ENCODE results near the gene TSPAN7.
A peak's percentile ranks its signal among the peaks of the same experiment; 100 is the strongest.

The TSPAN7 gene

DNA sequence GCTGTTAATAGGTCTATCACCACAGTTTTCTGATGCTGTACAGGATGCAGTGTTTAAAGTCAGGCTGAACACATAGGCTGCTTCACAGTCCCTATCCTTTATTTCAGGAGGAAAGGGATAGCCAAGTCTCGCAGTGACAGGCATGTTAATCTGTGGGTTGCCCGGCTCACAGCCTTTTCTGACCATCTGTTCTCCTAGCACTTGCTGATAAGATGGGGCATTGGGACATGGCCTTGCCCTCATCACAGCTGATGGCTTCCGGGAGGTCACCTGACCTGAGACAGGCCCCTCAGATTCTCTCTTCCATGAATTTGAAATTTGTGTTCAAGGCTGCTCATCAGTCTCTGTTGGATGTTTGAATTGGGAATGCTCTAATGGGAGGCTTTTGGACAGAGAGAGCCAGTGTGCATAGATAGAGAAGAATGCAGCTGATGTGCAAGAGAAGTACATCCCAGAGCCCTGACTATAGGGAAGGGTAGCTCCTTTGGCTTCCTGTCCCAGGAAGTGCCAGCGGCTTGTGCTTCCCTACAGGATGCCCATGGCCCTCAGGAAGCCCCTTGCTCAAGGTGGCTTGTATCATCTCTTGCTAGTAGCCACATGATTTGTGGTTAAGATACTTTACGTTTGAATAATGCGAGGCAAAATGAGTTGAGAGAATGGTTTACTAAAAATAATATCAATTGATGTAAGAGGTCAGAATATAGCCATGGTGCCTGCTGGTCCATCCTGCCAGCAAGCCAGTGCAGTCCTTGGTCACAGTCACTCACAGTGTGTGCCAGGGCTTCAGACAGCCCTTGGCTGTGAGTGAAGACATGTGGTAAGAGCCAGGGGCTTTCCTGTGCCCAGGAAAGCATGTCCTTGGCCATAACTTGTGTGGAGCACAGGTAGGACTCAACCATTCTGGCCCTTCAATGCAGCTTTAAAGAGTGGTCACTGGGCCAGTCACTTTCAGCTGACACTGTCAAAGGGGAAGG, 88.6 kb downstream of the TSPAN7 start:
- no peak overlapping the region for H3K4me3 ChIP-seq (ENCODE audit: low read depth, low read length)
- DNase-seq (ENCODE audit: low read depth) = no peak
- TF ChIP-seq, protein P1, sequence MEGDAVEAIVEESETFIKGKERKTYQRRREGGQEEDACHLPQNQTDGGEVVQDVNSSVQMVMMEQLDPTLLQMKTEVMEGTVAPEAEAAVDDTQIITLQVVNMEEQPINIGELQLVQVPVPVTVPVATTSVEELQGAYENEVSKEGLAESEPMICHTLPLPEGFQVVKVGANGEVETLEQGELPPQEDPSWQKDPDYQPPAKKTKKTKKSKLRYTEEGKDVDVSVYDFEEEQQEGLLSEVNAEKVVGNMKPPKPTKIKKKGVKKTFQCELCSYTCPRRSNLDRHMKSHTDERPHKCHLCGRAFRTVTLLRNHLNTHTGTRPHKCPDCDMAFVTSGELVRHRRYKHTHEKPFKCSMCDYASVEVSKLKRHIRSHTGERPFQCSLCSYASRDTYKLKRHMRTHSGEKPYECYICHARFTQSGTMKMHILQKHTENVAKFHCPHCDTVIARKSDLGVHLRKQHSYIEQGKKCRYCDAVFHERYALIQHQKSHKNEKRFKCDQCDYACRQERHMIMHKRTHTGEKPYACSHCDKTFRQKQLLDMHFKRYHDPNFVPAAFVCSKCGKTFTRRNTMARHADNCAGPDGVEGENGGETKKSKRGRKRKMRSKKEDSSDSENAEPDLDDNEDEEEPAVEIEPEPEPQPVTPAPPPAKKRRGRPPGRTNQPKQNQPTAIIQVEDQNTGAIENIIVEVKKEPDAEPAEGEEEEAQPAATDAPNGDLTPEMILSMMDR (IDR thresholded peaks at IDR 0.05; ENCODE audit: insufficient read depth, low read depth, low read length, missing control alignments) = no peak

DNA sequence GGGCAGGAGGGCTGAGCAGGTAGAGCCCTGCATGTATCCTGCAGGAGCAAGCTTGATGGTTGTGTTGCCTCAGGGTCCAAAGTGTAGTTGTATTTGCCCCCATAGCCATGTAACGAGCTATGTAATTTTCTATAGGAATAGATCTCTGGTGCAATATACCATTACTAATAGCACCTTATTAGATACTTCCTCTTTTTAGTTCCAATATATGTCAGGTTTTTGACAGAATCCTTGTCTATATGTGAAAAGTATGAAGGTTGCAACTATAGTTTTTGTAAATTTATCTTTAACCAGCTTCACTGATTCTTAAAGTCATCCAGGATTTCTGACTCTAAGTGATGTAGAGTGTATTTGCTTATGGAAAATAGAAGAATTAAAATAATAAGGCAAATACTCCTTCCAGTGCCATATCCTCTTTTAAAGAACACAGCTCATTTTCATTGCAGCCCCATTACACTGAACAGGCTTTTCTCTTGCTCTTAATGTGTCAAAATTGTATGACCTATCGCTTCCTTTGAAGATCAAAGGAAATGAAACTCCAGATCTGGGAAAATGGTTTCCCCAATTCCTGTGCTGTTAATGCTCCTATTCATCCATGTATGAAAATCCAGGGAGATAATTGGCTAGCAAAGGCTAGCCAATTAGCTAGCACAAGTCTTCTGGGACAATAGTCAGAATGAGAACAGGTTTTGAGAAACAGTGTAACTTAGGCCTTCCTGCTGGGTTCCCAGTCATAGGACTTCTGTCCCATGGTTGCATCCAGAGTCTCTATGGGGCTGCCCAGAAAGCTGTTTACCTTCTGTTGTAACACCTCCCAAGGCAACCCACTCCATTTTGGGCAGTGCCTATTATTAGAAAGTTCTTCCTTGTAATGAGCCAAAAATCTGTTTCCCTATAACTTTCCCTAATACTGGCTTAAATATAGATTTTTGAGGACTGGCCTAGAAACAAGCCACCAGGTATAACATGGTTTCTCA, 90.6 kb downstream of the TSPAN7 start:
- H3K4me3 ChIP-seq (ENCODE audit: low read depth, low read length) = no peak overlapping the region
- TF ChIP-seq, protein P1 (IDR thresholded peaks at IDR 0.05; ENCODE audit: insufficient read depth, low read depth, low read length, missing control alignments) = no peak
- no peak for DNase-seq (ENCODE audit: low read depth)

- no peak overlapping the region for H3K4me3 ChIP-seq (ENCODE audit: low read depth, low read length)
- no peak for DNase-seq (ENCODE audit: low read depth)
- TF ChIP-seq, protein P1 (IDR thresholded peaks at IDR 0.05; ENCODE audit: insufficient read depth, low read depth, low read length, missing control alignments) = no peak
Observed at GRCh38 chrX:38652934-38653442, 91.6 kb downstream of the TSPAN7 start.

DNA sequence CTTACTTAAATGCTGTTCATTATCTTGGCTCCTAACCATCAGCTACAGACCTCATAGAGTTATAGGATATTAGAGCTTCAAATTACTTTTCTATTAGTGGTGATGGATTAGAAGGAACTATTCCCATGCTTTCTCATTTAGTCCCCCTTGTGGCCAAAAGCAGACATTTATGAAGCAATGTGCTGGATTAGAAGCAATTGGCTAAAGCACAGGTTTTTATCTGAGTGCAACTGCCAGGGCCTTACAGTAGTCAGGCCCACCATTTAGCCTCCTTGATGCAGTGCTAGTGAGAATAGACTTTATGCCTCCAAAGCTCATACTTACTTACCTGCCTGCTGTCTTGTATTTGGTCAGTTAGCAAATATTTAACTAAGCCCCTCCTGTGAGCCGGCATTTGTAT, 93.0 kb downstream of the TSPAN7 start:
- TF ChIP-seq, protein P1 (IDR thresholded peaks at IDR 0.05; ENCODE audit: insufficient read depth, low read depth, low read length, missing control alignments) = peak; percentile 27
- no peak overlapping the region for H3K4me3 ChIP-seq (ENCODE audit: low read depth, low read length)
- DNase-seq (ENCODE audit: low read depth) = peak; percentile 23

DNA sequence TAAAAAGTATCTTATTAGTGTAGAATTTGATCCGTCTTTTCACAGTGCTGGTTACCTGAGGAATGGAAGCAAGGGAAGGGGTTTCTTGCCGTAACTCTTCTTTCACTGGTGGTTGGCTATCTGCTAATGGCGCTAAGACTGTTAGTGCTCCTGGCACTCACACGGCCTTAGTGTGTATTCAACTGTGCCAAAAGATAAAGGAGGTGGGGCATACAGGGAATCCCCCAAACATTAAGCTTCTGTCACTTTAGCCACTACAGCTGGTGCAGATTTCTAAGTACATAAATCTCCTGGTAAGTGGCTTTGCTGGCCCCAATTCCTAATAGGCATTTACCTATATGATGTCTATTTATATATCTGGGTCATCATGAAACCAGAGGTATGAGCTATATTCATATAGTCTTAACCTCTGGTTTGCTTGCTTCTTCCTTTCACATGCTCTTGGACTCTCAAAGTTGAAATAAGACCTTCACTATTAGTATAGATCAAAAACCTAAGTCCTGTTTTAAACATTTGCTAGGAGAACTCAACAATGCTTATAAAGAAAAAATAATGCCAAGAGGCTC, 95.1 kb downstream of the TSPAN7 start:
- DNase-seq (ENCODE audit: low read depth) = peak; percentile 42
- TF ChIP-seq, protein P1 (IDR thresholded peaks at IDR 0.05; ENCODE audit: insufficient read depth, low read depth, low read length, missing control alignments) = no peak
- no peak overlapping the region for H3K4me3 ChIP-seq (ENCODE audit: low read depth, low read length)

DNA sequence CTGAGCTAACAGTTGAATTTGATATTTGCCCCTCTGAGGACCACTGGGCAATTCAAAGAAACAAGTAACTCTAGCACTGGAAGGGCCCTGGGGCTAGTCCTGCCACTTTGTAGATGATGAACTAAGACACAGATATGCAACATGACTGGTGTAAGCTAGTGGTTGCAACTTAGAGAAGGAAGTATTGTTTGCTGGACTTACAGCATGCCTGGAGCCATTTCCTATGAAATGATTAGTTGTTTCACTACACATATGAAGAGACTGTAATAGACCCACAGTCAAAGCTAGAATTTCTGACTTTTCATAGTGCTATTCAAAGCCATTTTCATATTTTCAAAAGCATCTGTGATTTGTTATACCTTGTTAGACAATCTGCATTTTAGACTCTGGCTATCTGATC, 96.2 kb downstream of the TSPAN7 start:
- no peak overlapping the region for H3K4me3 ChIP-seq (ENCODE audit: low read depth, low read length)
- DNase-seq (ENCODE audit: low read depth) = peak; percentile 51
- TF ChIP-seq, protein P1 (IDR thresholded peaks at IDR 0.05; ENCODE audit: insufficient read depth, low read depth, low read length, missing control alignments) = no peak

All from GM12865 (cell line).